Duodenal mucosa (tissue), 2 donors: ENCODE results near the gene OOSP4A.

ENCODE experiments used
- H3K27ac ChIP-seq: one replicate; pipeline ENCODE4 v1.7.0; 2013; ENCODE audit warnings: low read depth, low read length
- H3K27me3 ChIP-seq, 2 donors: one replicate each; pipeline ENCODE4 v1.7.0; 2013; ENCODE audit warnings: low read length in 2 of 2, control low read depth in 1 of 2; ENCODE audit not compliant: insufficient read depth in 2 of 2, control insufficient read depth in 1 of 2
- H3K36me3 ChIP-seq, 2 donors: one replicate each; pipeline ENCODE4 v1.7.0; 2013; ENCODE audit warnings: low read length in 2 of 2, control low read depth in 1 of 2; ENCODE audit not compliant: insufficient read depth in 2 of 2, control insufficient read depth in 1 of 2
- H3K4me1 ChIP-seq, 2 donors: one replicate each; pipeline ENCODE4 v1.7.0; 2013; ENCODE audit warnings: low read length in 2 of 2, control low read depth in 1 of 2; ENCODE audit not compliant: insufficient read depth in 2 of 2, control insufficient read depth in 1 of 2
- H3K4me3 ChIP-seq, 2 donors: one replicate each; pipeline ENCODE4 v1.7.0; 2013; ENCODE audit warnings: low read length in 2 of 2, low read depth in 1 of 2
- H3K9ac ChIP-seq, 2 donors: one replicate each; pipeline ENCODE4 v1.7.0; 2013; ENCODE audit warnings: low read length in 2 of 2, low read depth in 1 of 2
- H3K9me3 ChIP-seq, 2 donors: one replicate each; pipeline ENCODE4 v1.7.0; 2013; ENCODE audit warnings: low read length in 2 of 2, control low read depth in 1 of 2; ENCODE audit not compliant: control insufficient read depth in 1 of 2

OOSP4A gene

GRCh38 chr11:59963733-59964132 lies at the start of gene OOSP4A:
Gene OOSP4A, plus strand, starts transcription at chr11:59964033. Its CDS starts 0 bp downstream, at chr11:59964033.
- H3K36me3 ChIP-seq = no peaks in the 10 kb centered on the region
- H3K4me3 ChIP-seq = no peak within 1 kb of the TSS
- no peaks in the 10 kb centered on the region for H3K9me3 ChIP-seq
- no peak within 1 kb of the TSS for H3K27ac ChIP-seq
- no peaks in the 10 kb centered on the region for H3K27me3 ChIP-seq
- peaks cover 3 to 10% of the 10 kb centered on the region in 2 donors for H3K4me1 ChIP-seq
- H3K9ac ChIP-seq = no peak within 1 kb of the TSS

- Histone ChIP-seq H3K27me3 (no peaks in the 10 kb centered on the region), H3K36me3 (no peaks in the 10 kb centered on the region), H3K9me3 (peaks cover 18 to 26% of the 10 kb centered on the region in 2 donors), H3K4me1 (no peaks in the 10 kb centered on the region), H3K4me3 (no peak overlapping the region), H3K27ac (no peak overlapping the region), H3K9ac (no peak overlapping the region)
Observed at GRCh38 chr11:59918480-59918879, 45.4 kb upstream of the OOSP4A start.

GRCh38 chr11:59918987-59919589 lies 44.7 kb upstream of the OOSP4A start:
- Histone ChIP-seq H3K27me3 (no peaks in the 10 kb centered on the region), H3K4me3 (no peak overlapping the region), H3K36me3 (no peaks in the 10 kb centered on the region), H3K4me1 (no peaks in the 10 kb centered on the region), H3K27ac (no peak overlapping the region), H3K9ac (no peak overlapping the region), H3K9me3 (peaks cover 23 to 32% of the 10 kb centered on the region in 2 donors)

- H3K9me3 ChIP-seq = peaks cover 28 to 41% of the 10 kb centered on the region in 2 donors
- no peak overlapping the region for H3K9ac ChIP-seq
- no peak overlapping the region for H3K27ac ChIP-seq
- H3K4me1 ChIP-seq = no peaks in the 10 kb centered on the region
- no peaks in the 10 kb centered on the region for H3K36me3 ChIP-seq
- H3K27me3 ChIP-seq = no peaks in the 10 kb centered on the region
- H3K4me3 ChIP-seq = no peak overlapping the region
Observed at GRCh38 chr11:59923813-59924212, 40.0 kb upstream of the OOSP4A start.

- H3K36me3 ChIP-seq = no peaks in the 10 kb centered on the region
- no peak overlapping the region for H3K9ac ChIP-seq
- H3K4me1 ChIP-seq = no peaks in the 10 kb centered on the region
- no peaks in the 10 kb centered on the region for H3K9me3 ChIP-seq
- no peaks in the 10 kb centered on the region for H3K27me3 ChIP-seq
- H3K4me3 ChIP-seq = no peak overlapping the region
- no peak overlapping the region for H3K27ac ChIP-seq
Observed at GRCh38 chr11:59931688-59932087, 32.1 kb upstream of the OOSP4A start.

- Histone ChIP-seq H3K9ac (no peak within 1 kb of the TSS), H3K27ac (no peak within 1 kb of the TSS), H3K9me3 (no peaks in the 10 kb centered on the region), H3K27me3 (no peaks in the 10 kb centered on the region), H3K4me3 (no peak within 1 kb of the TSS), H3K36me3 (no peaks in the 10 kb centered on the region), H3K4me1 (no peaks in the 10 kb centered on the region)
Observed at GRCh38 chr11:59938132-59938531, 25.7 kb upstream of the OOSP4A start, which contains the start of gene OOSP1. Gene OOSP1, plus strand, starts transcription at chr11:59938432. Its CDS starts 23 bp downstream, at chr11:59938455.

GRCh38 chr11:59938718-59939117 lies 25.1 kb upstream of the OOSP4A start:
- Histone ChIP-seq H3K27me3 (no peaks in the 10 kb centered on the region), H3K36me3 (no peaks in the 10 kb centered on the region), H3K4me1 (no peaks in the 10 kb centered on the region), H3K9ac (no peak overlapping the region), H3K9me3 (no peaks in the 10 kb centered on the region), H3K27ac (no peak overlapping the region), H3K4me3 (no peak overlapping the region)

GRCh38 chr11:59939482-59939881 lies 24.4 kb upstream of the OOSP4A start:
- H3K27me3 ChIP-seq = no peaks in the 10 kb centered on the region
- no peaks in the 10 kb centered on the region for H3K9me3 ChIP-seq
- no peak overlapping the region for H3K4me3 ChIP-seq
- no peak overlapping the region for H3K9ac ChIP-seq
- no peaks in the 10 kb centered on the region for H3K36me3 ChIP-seq
- no peaks in the 10 kb centered on the region for H3K4me1 ChIP-seq
- no peak overlapping the region for H3K27ac ChIP-seq

- Histone ChIP-seq H3K36me3 (no peaks in the 10 kb centered on the region), H3K27ac (no peak overlapping the region), H3K4me1 (no peaks in the 10 kb centered on the region), H3K27me3 (peaks cover 0 to 3% of the 10 kb centered on the region in 2 donors), H3K9ac (no peak overlapping the region), H3K9me3 (no peaks in the 10 kb centered on the region), H3K4me3 (no peak overlapping the region)
Observed at GRCh38 chr11:59941091-59941490, 22.7 kb upstream of the OOSP4A start.

- no peak overlapping the region for H3K4me3 ChIP-seq
- no peak overlapping the region for H3K9ac ChIP-seq
- H3K4me1 ChIP-seq = no peaks in the 10 kb centered on the region
- H3K27me3 ChIP-seq = peaks cover 0 to 3% of the 10 kb centered on the region in 2 donors
- no peak overlapping the region for H3K27ac ChIP-seq
- H3K9me3 ChIP-seq = no peaks in the 10 kb centered on the region
- no peaks in the 10 kb centered on the region for H3K36me3 ChIP-seq
Observed at GRCh38 chr11:59943997-59944714, 19.7 kb upstream of the OOSP4A start.
